ENCODE results near the gene OSBPL5.

The OSBPL5 gene

DNA sequence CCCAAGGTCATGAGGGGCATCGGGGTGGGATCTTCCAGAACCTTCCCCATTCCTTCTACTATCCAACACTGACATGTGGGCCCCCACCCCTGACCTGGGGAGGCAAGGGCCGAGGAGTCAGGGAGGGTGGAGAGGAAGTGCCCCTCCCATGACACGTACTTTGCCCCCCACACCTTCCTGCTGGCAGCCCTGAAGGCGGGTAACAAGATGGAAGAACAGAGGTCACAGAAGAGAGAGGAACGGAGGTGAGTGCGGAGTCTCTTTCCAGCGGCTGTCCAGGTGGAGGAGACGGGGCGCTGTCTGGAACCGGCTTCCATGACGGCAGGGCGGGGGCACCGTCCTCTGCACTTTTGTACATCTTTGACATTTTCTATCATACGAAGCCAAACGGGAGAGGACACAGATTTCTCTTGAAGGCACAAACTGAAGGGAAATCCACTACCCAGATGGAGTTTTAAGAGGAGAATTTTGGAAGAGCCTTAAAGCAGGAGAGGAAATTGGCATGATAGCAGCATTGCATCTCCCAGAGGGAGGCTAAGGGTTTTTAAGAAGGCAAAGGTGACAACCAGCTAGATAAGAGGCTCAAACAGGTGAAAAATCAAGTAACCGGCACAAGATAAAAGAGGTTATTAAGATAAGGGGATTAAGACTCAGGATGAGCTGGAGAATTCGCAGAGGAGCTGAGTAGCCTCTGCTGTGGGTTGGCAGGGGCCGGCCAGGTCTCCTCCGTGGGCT, 16.7 kb downstream of the OSBPL5 start:
- no peak for DNase-seq

DNA sequence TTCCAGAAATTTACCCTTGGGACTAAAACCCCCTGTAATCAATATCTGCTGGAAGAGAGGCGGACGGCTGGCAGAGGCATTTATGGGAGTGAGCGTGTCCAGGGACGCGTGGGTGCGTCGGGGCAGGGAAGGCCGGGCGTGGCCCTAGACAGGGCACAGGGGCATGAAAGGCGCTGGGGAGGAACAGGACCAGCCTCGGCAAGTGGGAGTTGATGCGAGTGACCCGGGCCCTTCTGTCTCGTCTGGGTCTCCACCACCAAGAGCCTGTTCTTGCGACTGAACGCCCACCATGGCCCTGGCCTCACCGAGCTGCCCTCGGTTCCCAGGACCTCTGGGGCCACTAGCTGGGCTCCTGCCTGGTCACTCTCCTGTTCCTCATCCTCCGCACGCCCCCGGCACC, 17.5 kb downstream of the OSBPL5 start:
- no peak for DNase-seq

DNA sequence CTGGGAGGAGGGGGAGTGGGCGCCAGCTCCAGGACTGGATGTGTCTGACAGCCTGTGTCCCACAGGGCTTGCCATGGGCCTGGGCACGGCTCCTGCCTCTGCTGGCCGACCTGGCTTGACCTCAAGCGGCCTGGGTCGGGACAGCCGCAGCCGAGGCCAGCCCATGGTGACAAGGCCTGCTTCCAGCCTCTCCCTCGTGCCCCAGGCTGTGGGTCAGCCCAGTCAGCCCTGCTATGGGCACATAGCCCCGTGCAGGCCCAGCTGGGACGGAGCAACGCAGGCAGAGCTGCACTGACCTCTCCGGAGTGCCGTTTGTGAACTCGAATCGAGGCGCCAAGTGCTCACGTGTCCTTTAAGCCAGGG, 17.9 kb downstream of the OSBPL5 start:
- no peak for DNase-seq

DNA sequence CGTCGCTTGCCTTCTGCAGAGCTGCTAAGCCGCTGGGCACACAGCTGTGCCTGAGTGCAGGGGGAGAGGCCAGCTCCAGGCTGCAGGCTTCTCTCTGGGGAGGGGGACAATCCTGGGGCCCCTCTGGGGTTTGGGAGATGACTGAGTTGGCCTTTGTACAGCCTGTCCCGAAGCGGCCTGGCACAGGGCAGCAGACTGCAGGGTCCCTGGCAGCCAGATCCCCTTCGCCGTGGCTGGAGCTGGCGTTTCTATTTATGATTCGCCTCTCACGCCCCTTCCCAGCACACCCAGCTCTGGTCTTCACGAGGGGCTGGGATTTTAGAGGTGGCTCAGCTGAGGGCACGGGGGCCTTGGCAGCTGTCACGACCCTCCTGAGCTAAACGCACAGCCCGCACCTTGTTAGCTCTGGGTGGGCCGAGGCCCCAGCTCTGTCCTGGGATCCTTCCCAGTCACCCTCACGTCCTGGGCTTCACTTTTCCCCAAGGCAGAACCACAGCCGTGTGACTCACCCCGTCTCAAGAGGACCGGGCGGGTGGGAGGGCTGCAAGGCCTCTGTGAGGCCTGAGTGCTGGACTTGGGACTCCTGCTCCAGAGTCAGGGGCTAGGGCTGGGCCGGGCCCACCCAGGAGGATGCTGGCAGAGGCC, 18.4 kb downstream of the OSBPL5 start:
- DNase-seq, result no peak

DNA sequence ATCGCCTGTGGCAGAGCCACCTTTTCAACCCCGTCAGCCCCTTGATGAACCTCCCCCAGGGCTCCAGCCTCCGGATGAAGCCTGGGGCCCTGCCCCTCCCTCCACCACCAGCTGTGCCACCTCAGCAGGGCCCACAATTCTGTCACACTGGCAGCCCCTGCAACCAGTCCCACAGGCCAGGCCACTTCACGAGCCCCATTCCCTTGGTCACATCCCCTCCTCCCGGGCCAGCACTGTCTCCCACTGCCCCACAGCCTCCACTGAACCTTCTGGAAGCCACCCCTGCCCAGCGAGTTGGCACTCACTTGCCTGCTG, 19.9 kb downstream of the OSBPL5 start:
- no peak for DNase-seq

DNA sequence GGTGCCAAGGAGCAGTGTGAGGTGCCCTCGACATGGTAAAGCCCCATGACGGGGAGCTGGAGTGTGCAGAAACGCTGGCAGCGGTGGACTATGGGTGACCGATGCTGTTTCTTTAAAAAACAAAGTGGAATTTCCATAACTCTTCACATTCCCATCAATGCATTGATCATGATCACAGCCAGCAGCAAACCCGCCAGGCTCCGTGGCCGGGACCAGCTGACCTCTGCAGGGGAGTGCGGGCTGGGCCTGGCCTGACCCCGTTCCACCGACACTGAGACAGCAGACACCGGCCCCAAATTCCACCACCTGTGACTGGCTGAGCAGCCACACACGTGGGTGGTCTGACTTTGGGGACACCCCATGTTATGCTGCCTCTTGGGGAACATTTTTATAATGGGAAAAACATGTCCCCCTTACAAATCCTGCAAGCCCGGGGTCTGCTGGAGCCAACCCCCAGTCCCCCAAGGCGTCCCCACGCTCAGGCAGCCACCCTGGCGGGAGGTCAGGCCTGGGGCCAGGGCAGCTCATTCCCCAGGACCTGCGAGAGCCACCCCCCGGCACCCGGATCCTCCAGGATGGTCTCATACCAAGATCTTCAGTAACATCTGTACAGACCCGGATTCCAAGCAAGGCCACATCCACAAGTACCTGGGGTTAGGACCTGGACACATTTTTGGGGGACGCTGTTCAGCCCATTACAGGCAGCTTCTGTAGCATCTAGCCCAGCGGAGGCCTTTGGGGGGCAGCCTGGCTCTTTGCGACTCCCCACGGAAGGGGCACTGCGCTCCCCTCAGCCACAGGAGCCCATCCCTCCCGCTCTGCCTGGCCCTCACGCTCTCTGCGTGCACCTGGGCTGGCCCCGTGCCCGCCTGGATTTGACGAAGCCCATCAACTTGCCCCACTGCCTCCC, 20.6 kb downstream of the OSBPL5 start:
- no peak for DNase-seq

DNA sequence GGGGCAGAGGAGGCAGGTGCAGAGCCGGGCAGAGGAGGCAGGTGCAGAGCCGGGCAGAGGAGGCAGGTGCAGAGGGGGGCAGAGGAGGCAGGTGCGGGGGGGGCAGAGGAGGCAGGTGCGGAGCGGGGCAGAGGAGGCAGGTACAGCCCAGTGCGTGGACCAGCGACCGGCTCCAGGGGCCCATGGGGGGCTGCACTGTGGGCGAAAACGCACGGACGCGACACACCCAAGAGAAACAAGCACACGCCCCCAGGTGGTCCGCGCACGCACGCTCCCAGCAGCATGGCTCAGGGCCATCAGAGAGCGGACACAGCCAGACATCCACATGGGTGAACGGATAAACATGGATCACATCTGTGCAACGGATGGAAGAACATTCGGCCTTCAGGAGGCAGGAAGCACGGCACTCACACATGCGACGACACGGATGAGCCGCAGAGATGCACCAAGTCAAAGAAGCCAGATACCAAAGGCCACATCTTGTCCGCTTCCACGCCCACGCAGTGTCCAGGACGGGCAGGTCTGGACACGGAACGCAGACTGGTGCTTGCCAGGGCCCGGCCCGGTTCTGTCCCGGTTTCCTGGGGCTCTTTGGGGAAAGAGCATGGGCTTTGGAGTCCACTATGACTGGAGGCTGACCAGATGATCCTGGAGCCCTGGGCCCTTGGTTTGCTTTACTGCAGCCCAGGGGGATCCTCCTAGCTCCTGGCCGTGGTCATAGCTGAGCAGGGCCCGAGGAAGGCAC, 21.8 kb downstream of the OSBPL5 start:
- no peak for DNase-seq

DNA sequence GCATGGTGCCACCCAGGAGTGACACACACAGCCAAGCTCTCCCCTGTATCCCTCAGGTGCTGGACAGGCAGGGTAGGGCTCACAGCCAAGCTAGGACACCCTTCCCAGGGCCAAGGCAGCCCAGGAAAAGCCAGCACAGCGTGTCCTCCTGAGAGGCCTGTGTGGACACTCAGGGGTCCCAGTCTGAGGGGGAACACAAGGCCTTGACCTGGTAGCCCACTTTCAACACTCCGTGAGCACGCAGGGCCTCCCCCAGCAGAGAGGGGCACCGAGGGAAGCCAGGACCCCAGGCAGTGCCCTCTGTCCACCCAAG, 24.9 kb downstream of the OSBPL5 start:
- DNase-seq, result no peak

DNA sequence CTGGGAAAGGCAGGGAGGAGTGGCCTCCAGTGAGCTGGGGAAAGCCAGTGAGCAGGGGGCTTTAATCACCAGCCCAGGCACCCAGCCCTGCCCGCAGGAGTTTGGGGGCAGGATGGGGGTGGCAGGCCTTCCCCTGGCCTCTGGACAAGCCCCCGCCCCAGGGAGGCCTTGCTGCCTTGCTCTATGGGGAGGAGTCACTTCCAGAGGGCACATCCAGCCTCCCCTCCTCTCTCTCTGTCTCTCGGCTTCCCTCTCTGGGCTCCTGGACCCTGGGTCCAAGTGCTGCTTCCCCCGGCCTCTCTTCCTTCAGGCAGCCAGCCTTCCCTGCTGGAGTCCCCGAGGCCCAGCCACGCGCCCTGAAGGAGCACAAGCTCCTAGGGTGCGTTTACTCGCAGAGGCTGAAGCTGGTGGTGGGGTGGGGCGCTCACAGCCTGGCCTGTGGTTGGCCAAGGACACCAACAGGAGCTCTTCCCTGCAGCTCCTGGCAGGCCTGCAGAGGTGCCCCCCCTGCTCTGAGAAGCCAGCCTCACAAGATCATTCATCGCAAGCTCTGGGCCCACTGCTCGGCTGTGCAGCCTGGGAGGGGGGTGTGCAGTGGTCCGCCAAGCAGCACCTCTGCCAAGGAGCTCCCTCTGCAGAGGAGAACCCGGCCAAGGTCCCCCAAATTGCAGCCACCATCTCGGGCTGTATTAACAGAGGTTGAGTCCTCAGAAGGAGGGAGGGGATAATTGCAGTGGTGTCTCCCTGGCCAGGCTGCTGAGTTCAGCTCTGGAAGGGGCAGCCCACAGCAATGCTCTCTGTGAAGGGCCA, 25.4 kb downstream of the OSBPL5 start:
- DNase-seq, result no peak

DNA sequence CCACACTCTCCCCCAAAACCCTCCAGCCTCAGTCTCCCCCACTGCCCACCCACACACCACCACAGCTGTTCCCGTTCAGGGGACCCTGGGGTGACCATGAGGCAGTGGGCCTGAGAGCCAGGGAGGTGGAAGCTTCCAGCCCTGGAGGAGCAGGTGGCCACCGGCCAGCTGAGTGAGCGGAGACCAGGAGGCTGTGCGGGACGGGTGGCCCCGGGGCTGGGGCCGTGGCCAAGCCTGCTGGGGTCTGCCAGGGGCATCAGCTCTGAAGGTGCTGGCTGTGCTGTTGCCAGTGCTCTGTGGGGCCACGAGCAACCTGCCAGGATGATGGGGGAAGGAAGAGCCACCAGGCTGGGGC, 26.0 kb downstream of the OSBPL5 start:
- no peak for DNase-seq

DNA sequence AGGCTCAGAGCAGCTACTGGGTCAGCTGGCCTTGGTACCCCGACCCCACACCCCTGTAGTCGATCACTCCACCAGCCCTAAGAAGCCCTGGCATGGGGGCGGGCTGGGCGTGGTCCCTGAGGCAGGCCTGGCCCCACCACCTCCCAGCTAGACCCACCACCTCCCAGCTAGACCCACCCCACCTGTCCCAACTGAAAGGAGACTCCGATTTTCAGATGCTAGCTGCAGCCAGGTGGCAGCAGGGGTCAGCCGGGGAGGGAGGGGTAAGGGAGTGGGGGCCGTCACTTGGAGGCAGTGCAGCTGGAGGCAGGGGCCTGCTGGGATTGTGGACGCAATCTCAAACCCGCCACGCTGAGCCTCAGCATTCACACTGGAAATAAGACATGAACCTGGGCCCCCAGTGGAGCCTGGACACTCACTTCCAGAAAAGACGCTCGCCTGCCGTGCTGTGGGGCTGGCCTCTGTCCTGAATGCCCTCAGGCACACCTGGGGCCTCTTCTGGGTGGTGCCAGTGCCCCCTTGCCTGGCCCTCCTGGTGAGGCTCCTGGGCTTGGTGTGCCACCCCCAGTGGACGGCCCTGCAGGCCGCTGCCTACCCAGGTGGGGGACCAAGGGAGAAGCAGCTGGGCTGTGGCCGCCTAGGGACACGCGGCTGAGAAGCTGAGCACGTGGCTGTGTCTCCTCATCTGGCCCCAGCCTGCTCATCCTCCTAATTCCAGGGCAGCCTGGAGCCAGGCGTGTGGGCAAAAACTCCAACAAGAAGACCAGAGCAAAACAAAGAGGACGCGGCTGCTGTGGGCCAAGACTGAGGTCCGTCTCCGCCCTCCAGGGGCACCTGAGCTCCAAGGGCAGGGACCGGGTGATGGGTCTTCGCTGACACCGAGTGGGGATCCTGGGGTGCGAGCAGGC, 26.7 kb downstream of the OSBPL5 start:
- peak; percentile 31 for DNase-seq

DNA sequence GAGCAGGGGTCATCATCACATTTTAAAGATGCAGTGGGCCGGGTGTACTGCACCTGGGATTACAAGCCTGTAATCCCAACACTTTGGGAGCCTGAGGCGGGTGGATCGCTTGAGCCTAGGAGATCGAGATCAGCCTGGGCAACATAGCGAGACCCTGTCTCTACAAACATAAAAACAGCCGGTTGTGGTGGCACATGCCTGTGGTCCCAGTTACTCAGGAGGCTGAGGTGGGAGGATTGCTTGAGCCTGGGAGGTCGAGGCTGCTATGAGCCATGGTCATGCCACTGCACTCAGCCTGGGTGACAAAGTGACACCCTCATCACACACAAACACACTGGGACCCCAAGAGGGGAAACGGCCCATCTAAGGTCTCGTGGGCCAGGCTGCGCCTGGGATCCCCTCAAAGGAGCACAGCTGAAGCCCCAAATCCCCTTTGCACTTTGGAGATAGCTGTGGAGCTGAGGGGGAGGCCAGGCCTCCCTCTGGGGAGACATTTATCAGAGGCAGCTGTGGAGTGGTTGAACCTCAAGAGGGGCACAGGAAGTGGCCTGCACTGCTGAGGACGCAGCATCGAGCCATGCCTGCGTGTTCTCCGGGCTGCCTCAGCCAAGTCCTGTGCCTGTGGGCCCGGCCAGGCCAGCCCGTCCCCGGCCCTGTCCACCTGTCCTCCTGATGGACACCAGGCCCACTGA, 27.5 kb downstream of the OSBPL5 start:
- peak; percentile 43 for DNase-seq

DNA sequence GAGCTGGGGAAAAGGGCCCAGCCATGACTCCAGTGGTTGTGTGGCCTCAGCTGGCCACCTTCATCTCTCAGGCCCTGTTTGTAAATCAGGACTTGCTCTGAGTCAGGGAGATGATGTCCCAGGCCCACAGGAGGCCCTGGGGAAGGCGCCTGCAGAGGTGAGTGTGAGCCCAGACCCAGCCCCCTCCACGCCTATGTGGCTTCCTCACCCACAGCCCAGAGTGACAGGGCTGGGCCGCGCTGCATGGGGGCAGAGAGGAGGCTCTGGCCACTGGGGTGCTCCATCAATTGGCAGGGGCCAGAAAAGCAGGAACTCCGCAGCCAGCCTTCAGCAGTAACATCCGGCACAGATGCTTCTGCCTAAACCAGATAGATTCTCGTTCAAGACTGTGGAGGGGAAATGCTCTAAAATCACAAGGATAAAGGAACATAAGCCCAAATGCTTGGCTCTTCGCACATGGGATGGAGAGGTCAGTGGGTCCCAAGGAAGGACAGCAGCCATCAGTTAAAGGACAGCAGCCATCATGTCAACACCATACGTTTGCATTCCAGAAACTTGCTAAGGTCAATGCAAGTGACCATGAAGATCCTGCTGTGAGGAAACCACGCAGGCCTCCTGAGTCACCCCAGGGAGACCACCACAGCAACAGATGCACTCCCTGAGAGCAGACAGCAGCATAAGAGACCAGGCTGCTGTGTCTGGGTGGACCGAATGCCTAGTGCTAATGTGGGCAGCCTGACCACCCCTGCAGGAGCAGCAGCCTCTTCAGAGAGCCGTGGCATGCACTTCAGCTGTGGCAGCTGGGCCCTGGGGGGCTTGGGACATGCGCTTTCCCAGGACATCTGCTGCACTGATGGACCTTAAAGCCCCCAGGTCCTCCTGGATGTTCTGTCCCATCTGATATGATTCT, 28.3 kb downstream of the OSBPL5 start:
- DNase-seq, result peak; percentile 15

DNA sequence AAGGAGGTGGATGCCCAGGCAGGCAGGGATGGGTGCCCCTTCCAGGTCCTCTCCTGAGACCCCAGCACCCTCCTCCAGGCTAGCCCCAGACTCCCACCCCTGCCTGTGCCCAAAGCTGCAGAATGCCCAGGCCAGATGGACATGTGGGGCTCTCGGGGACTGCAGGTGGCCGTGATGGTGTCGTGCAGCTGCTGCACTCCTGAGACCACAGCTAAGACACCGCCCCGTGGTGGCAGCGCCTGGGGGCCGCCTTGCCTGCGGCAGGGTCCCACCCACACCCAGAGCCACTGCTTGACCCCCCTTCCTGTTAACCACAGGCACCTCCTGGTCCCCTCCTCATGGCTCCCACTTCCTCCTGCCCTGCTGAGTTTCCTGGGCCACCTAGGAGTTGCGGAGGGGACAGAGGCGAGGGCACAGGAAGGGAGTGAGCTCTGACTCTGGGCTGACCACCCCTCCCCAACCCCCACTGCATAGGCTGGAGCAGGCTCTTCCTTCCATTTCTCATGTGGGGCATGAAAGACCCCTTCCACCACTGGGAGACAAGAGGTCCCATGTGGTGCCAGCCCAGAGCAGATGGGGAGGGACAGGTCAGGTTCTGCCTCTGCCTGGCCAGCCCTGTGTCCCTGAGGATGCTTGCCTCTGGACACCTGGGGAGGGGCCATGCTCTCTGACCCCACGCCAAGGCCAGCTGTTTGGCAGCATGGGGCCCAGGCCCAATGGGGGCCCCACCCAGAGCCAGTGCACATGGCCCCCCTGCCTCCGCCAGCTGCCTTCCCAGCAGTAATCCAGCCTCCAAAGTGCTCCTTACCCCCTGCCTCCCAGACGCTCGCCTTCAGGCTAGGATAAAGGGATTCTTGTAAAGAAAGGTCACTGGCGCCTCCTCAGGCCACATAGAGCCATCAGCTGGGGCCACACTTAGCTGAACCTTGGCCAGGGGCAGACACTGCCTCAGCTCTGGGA, 29.3 kb downstream of the OSBPL5 start:
- peak; percentile 40 for DNase-seq

DNA sequence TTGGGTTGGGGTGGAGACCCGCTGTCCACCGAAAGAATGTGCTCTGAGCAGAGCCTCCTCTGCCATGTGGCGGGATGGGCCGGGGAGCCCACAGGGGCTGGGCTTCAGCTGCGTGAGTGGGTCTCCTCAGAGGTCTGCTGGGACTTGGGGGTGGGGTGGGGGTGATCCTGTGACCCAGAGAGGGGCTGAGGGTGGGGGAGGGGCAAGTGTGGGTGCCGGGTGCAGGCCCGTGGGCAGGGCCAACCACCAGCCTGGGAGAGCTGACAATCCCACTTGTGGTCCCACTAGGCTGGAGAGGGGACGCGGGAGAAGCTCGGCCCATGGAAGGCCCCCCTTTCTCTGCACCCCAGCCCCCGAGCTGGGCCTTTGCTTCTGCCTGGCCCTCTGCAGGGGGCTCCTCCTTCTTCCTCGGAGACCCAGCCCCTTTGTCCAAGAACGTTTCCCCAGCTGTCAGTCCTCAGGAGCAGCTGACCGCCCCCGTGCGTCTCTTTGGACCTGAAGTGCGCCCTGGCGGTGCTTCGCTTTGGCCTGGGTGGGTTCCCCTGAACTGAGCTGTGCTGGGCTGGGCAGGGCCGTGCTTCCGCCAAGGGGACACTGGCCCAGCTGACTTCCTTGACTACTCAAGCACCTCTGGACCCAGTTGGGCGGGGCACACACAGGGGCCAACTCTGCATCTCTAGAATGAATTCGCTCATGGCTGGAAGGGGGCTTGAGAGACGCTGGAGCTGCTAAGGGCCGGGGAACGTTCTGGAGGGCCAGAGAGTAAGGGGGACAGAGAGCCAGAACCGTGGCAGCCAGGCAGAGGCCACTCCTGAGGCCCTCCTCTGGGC, 30.2 kb downstream of the OSBPL5 start:
- peak; percentile 46 for DNase-seq

DNA sequence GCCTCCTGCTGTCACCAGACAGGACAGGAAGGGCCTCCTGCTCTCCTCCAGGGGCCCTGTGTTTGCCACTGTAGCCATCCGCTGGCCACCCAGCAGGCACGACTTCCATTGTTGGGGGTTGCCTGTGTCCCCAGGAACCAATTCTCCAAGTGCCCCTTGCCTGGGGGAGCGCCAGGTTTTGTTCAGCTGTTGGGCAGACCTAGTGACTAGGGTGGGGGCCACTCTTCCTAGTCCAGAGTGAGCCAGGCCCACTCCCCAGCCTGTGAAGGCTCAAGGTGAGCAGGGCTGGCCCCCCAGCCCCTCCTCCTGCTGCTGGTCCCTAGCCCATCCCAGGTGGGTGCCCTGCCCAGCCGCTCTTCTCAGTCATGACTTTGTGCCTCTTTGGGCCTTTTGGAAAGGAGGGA, 30.9 kb downstream of the OSBPL5 start:
- peak; percentile 31 for DNase-seq
